ENCODE data around the gene RILPL1. TPM values are rescaled to one million over a fixed set of nuclear protein-coding genes. Genes with fewer than 3 reads are reported as not detected.

RILPL1 gene
- total and polyA plus RNA-seq, 2 of the 4 experiments (the other 2 are of a cell fraction) = 11.1 to 19.8 TPM

GRCh38 chr12:123471374-123472068 is 62.0 kb downstream of the RILPL1 start:
- Histone ChIP-seq H3K4me2 (ENCODE audit: low read depth, low read length) (no peak overlapping the region), H3K23ac (ENCODE audit: low read depth, low read length) (no peak overlapping the region), H4K91ac (ENCODE audit: insufficient read depth, low read depth, low read length) (no peak overlapping the region), H4K8ac (ENCODE audit: low read depth in 2 of 2, low read length in 2 of 2) (no peak overlapping the region), H3K27me3 (ENCODE audit: control insufficient read depth, insufficient read depth, low read length) (no peaks in the 10 kb centered on the region), H3K14ac (replicated peaks; ENCODE audit: low read depth, low read length) (no peak overlapping the region), H4K20me1 (ENCODE audit: insufficient read depth, low read length) (peaks cover 23% of the 10 kb centered on the region), H2BK120ac (ENCODE audit: low read depth, low read length) (no peak overlapping the region), H2BK5ac (ENCODE audit: low read depth, low read length, poor library complexity, severe bottlenecking) (no peak overlapping the region), H2BK20ac (ENCODE audit: low read depth, low read length) (no peak overlapping the region), H3K27ac (ENCODE audit: insufficient read depth, low read length) (no peak overlapping the region), H3K9me3 (ENCODE audit: control insufficient read depth, insufficient read depth, low read length) (no peaks in the 10 kb centered on the region), H3K18ac (ENCODE audit: low read depth, low read length) (no peak overlapping the region), H2AFZ (replicated peaks; ENCODE audit: low read length, poor library complexity) (no peak overlapping the region), H4K5ac (ENCODE audit: low read depth, low read length) (no peak overlapping the region), H3K4me3 (ENCODE audit: insufficient read depth, low read depth, low read length) (no peak overlapping the region), H3K9me1 (ENCODE audit: insufficient read depth, low read length) (no peaks in the 10 kb centered on the region; the same call in 1 of the 2 replicates), H3K56ac (ENCODE audit: extremely low read depth, insufficient read depth, low read length) (no peak overlapping the region), H2AK9ac (replicated peaks; ENCODE audit: low read depth, low read length, poor library complexity) (no peak overlapping the region), H3K4me1 (ENCODE audit: control insufficient read depth, insufficient read depth, low read length) (peaks cover 3% of the 10 kb centered on the region), H3K36me3 (ENCODE audit: control insufficient read depth, insufficient read depth, low read length) (peaks cover 21% of the 10 kb centered on the region), H2BK15ac (ENCODE audit: low read depth, low read length) (no peak overlapping the region), H3K4ac (ENCODE audit: low read depth, low read length) (no peak overlapping the region), H3K9ac (ENCODE audit: low read depth, low read length) (no peak overlapping the region), H2AK5ac (ENCODE audit: low read depth, low read length) (no peak overlapping the region), H3K79me1 (ENCODE audit: low read depth in 1 of 2, low read length in 2 of 2) (peaks cover 17 to 54% of the 10 kb centered on the region in 2 experiments)
- ChIA-PET POLR2A (ENCODE audit: unreplicated experiment) (no interaction called here), CTCF (no interaction called here)
- WGBS, 2 experiments (ENCODE audit: extremely low coverage in 2 of 2, insufficient read length in 1 of 2) = 100% methylated on average over 3 of the region's 8 CpGs; no CpG with 5 or more reads in 1 of the 2 experiments
- in situ Hi-C loops (cut with MboI; ENCODE audit: low sequenced_read_pairs) = no loop called here
- BruUV-seq (replicated peaks) = no TSS peak
- DNase-seq (peak; percentile 92), ATAC-seq (ENCODE audit: low read depth) (peak; percentile 88)
- intact Hi-C loops (cut with micrococcal nuclease) = no loop called here
- dilution Hi-C loops (cut with HindIII; ENCODE audit: low sequenced_read_pairs, unreplicated experiment) = no loop called here
- TF ChIP-seq FOS (IDR thresholded peaks at IDR 0.05; ENCODE audit: low read depth, low read length) (peak; percentile 34; the same call in 1 of the 2 replicates), BHLHE40 (IDR thresholded peaks at IDR 0.05; ENCODE audit: low read depth, low read length) (no peak), CHD1 (IDR thresholded peaks at IDR 0.05; ENCODE audit: low read depth, low read length) (no peak), RCOR1 (IDR thresholded peaks at IDR 0.05; ENCODE audit: insufficient replicate concordance, low read length) (peak; percentile 78), POLR2A (IDR thresholded peaks at IDR 0.05; ENCODE audit: low read depth, low read length) (no peak), USF2 (IDR thresholded peaks at IDR 0.05; ENCODE audit: low read depth, low read length) (no peak), MXI1 (IDR thresholded peaks at IDR 0.05; ENCODE audit: borderline replicate concordance, low read depth, low read length) (0 out of 2 replicates have a peak, but pooled peaks have one; percentile 11), CEBPB (IDR thresholded peaks at IDR 0.05; ENCODE audit: low read depth, low read length) (peak; percentile 97), MAZ (IDR thresholded peaks at IDR 0.05; ENCODE audit: borderline replicate concordance, low read depth, low read length) (no peak), MAFK (IDR thresholded peaks at IDR 0.05; ENCODE audit: low read depth, low read length) (no peak), CTCF (conservative IDR thresholded peaks at IDR 0.05; ENCODE audit: low read depth, low read length) (no peak)
